ENCODE measurements around the gene MAP4K4. TPM values are rescaled to one million over a fixed set of nuclear protein-coding genes. Genes with fewer than 3 reads are reported as not detected.

The MAP4K4 gene
- total and polyA plus RNA-seq, 2 of the 13 experiments (the other 11 are each of a cell fraction or from before 2014, with no cell fraction given) = 105 to 264 TPM

DNA sequence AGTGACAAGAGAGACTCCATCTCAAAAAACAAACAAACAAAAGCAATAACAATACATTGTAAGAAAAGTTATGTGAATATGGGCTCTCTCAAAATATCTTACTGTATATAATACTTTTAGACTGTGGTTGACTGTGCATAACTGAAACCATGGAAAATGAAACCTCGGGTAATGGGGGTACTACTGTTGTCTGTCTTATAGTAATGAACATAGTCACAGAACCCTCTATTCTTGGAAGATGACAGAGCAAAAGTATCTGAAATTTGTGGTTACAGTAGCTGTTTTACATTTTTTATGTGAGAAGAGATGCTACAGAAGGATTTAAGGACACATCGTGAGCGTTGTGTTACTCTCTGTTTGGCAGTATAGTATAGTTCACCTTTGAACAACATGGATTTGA, 60.5 kb downstream of the MAP4K4 start (continued):
- TF ChIP-seq, protein P1, sequence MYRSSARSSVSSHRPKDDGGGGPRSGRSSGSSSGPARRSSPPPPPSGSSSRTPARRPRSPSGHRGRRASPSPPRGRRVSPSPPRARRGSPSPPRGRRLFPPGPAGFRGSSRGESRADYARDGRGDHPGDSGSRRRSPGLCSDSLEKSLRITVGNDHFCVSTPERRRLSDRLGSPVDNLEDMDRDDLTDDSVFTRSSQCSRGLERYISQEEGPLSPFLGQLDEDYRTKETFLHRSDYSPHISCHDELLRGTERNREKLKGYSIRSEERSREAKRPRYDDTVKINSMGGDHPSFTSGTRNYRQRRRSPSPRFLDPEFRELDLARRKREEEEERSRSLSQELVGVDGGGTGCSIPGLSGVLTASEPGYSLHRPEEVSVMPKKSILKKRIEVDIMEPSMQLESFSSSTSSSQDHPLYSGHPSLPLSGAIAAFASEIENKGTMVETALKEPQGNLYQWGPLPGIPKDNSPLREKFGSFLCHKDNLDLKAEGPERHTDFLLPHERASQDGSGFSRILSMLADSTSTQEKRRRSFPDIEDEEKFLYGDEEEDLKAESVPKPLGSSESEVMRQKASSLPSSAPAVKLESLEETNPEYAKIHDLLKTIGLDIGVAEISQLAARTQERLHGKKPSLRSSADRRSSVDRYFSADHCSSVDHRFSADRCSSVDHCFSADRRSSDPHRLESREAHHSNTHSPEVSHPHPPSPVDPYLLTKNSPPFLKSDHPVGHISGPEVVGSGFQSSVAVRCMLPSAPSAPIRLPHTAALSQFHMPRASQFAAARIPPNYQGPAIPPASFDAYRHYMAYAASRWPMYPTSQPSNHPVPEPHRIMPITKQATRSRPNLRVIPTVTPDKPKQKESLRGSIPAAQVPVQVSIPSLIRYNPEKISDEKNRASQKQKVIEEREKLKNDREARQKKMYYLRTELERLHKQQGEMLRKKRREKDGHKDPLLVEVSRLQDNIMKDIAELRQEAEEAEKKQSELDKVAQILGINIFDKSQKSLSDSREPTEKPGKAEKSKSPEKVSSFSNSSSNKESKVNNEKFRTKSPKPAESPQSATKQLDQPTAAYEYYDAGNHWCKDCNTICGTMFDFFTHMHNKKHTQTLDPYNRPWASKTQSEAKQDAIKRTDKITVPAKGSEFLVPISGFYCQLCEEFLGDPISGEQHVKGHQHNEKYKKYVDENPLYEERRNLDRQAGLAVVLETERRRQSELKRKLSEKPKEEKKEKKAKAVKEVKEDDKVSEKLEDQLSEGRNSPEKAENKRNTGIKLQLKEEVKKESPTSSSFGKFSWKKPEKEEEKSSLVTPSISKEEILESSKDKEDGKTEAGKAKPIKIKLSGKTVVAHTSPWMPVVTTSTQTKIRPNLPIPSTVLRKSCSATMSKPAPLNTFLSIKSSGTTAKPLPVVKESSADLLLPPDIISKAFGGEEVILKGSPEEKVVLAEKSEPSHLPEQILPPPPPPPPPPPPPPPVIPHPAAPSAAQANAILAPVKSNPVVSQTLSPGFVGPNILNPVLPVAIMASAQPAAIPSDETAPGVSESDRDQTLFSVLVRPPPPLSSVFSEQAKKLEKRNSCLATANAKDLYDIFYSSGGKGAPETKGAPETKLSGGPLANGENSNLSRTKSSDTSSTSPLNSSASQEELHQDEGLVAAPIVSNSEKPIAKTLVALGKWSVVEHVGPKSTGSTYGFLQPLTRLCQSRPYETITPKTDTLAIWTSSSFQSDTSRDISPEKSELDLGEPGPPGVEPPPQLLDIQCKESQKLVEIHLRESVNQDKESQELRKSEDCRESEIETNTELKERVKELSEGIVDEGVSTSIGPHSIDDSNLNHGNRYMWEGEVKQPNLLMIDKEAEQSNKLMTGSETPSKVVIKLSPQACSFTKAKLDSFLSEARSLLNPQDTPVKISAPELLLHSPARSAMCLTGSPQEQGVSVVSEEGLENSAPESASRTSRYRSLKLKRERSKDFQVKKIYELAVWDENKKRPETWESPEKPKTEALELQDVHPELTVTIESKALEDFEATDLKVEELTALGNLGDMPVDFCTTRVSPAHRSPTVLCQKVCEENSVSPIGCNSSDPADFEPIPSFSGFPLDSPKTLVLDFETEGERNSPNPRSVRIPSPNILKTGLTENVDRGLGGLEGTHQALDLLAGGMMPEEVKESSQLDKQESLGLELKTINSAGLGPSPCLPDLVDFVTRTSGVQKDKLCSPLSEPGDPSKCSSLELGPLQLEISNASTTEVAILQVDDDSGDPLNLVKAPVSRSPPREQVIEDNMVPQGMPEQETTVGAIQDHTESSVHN (CRISPR knock-in tag; IDR thresholded peaks at IDR 0.05) = no peak
- TF ChIP-seq GABPA (IDR thresholded peaks at IDR 0.05; ENCODE audit: low read depth, low read length) (no peak), GABPA (CRISPR knock-in tag; IDR thresholded peaks at IDR 0.05; ENCODE audit: low read depth) (no peak)

DNA sequence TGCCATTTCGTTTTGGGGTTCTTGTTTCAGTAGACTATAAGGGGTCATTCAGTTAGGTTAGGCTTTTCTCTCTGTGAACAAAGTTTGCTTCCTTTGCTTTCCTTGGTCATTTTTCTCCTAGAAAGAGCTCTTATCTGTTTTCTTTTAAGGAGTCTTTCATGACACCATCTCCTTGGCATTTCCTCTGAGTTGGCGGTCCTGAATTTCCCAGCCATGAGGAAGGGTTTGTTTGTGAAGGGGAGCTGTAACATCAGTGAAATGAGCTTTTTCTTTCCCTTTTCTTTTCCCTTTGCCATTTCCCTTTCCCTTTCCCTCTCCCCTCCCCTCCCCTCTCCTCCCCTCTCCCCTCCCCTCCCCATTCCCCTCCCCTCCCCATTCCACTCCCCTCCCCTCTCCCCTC, 61.7 kb downstream of the MAP4K4 start:
- Histone ChIP-seq H3K9me3 (ENCODE audit: low read length) (no peaks in the 10 kb centered on the region), H3K79me2 (ENCODE audit: insufficient read depth, low read length) (peaks cover 94% of the 10 kb centered on the region), H2AFZ (ENCODE audit: low read length) (no peak overlapping the region), H3K4me1 (ENCODE audit: insufficient read depth, low read length) (peaks cover 87% of the 10 kb centered on the region), H3K9ac (ENCODE audit: insufficient read depth, low read depth, low read length) (no peak overlapping the region), H3K36me3 (replicated peaks in 1 of 2; ENCODE audit: control insufficient read depth in 1 of 2, insufficient read depth in 2 of 2, low read length in 2 of 2) (0 out of 5 replicates have a peak, but pooled peaks cover 0 to 1% of the 10 kb centered on the region in 2 experiments), H3K4me2 (ENCODE audit: low read depth, low read length) (no peak overlapping the region), H3K4me3 (replicated peaks in 1 of 3; ENCODE audit: insufficient read depth in 1 of 3, low read depth in 2 of 3, low read length in 3 of 3) (no peak overlapping the region), H3K27me3 (ENCODE audit: control insufficient read depth in 1 of 2, insufficient read depth in 2 of 2, low read length in 2 of 2) (no peaks in the 10 kb centered on the region), H3K27ac (ENCODE audit: extremely low read length, insufficient read depth, low read length) (no peak overlapping the region), H4K20me1 (ENCODE audit: insufficient read depth, low read length) (peaks cover 53% of the 10 kb centered on the region)
- POLR2A ChIA-PET = no interaction called here
- peak; percentile 93 for TF ChIP-seq PCBP2 (optimal IDR thresholded peaks at IDR 0.05; ENCODE audit: low read depth, low read length, poor library complexity, severe bottlenecking)
- peak; percentile 98 for TF ChIP-seq HNRNPK (IDR thresholded peaks at IDR 0.05; ENCODE audit: low read depth, low read length, poor library complexity, severe bottlenecking)
- 0 out of 2 replicates have a peak, but pooled peaks have one; percentile 83 for TF ChIP-seq PCBP1 (IDR thresholded peaks at IDR 0.05; ENCODE audit: borderline replicate concordance, low read depth, low read length)
- no peak for TF ChIP-seq POGK (CRISPR knock-in tag; conservative IDR thresholded peaks at IDR 0.05)
- peak; percentile 19 for TF ChIP-seq AGO2 (optimal IDR thresholded peaks at IDR 0.05; ENCODE audit: low read depth, low read length)
- no peak for FAIRE-seq
- 88% methylated on average over 2 of the region's 2 CpGs for WGBS (ENCODE audit: low lambda C conversion rate)
- intact Hi-C loops (cut with micrococcal nuclease; ENCODE audit: unreplicated experiment) (no loop called here), in situ Hi-C loops (cut with HindIII; ENCODE audit: extremely low pct_ligation_motif_present, low pct_unique_long_range_greater_than_20kb) (no loop called here)
- CTCF ChIA-PET (ENCODE audit: low intra/inter-chr PET ratio, low total read pairs) = no interaction called here
- no peak for ATAC-seq
- BruUV-seq (replicated peaks) = no TSS peak
- DNase-seq (ENCODE audit: low spot score) = no peak
